ENCODE results near the gene POLR3C. TPM values are rescaled to one million over a fixed set of nuclear protein-coding genes. Genes with fewer than 3 reads are reported as not detected.

POLR3C gene
- total RNA-seq, 1 experiment from 2014 or later: 35.1 TPM

DNA sequence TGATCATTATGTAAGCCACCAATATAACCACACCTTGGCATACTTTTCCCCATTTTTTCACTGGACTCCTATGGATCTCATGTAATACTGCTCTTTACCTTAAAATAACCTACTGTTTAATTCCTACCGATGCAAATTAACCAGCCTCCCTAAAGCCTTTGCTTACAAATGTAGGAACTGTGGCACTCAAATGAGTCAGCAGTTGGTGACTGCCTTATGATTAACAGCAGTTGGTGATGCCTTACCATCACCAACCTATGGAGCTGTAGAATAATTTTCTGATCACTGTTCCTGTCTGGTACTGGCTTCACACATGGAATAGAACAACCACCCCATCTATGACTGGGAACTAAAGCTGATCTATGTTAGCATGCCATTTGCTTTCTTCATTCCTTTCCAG lies 13.7 kb downstream of the POLR3C start:
- CTCF ChIA-PET: no interaction called here
- TF ChIP-seq TCF7L2 (IDR thresholded peaks at IDR 0.05; ENCODE audit: low read depth, low read length) (no peak), POLR2AphosphoS5 (IDR thresholded peaks at IDR 0.05; ENCODE audit: low read depth, low read length) (no peak), SIN3A (IDR thresholded peaks at IDR 0.05; ENCODE audit: borderline replicate concordance, insufficient read depth, low read depth, low read length) (no peak)
- TF ChIP-seq, protein P1, sequence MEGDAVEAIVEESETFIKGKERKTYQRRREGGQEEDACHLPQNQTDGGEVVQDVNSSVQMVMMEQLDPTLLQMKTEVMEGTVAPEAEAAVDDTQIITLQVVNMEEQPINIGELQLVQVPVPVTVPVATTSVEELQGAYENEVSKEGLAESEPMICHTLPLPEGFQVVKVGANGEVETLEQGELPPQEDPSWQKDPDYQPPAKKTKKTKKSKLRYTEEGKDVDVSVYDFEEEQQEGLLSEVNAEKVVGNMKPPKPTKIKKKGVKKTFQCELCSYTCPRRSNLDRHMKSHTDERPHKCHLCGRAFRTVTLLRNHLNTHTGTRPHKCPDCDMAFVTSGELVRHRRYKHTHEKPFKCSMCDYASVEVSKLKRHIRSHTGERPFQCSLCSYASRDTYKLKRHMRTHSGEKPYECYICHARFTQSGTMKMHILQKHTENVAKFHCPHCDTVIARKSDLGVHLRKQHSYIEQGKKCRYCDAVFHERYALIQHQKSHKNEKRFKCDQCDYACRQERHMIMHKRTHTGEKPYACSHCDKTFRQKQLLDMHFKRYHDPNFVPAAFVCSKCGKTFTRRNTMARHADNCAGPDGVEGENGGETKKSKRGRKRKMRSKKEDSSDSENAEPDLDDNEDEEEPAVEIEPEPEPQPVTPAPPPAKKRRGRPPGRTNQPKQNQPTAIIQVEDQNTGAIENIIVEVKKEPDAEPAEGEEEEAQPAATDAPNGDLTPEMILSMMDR (IDR thresholded peaks at IDR 0.05): no peak
- TF ChIP-seq, protein P2, sequence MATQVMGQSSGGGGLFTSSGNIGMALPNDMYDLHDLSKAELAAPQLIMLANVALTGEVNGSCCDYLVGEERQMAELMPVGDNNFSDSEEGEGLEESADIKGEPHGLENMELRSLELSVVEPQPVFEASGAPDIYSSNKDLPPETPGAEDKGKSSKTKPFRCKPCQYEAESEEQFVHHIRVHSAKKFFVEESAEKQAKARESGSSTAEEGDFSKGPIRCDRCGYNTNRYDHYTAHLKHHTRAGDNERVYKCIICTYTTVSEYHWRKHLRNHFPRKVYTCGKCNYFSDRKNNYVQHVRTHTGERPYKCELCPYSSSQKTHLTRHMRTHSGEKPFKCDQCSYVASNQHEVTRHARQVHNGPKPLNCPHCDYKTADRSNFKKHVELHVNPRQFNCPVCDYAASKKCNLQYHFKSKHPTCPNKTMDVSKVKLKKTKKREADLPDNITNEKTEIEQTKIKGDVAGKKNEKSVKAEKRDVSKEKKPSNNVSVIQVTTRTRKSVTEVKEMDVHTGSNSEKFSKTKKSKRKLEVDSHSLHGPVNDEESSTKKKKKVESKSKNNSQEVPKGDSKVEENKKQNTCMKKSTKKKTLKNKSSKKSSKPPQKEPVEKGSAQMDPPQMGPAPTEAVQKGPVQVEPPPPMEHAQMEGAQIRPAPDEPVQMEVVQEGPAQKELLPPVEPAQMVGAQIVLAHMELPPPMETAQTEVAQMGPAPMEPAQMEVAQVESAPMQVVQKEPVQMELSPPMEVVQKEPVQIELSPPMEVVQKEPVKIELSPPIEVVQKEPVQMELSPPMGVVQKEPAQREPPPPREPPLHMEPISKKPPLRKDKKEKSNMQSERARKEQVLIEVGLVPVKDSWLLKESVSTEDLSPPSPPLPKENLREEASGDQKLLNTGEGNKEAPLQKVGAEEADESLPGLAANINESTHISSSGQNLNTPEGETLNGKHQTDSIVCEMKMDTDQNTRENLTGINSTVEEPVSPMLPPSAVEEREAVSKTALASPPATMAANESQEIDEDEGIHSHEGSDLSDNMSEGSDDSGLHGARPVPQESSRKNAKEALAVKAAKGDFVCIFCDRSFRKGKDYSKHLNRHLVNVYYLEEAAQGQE (IDR thresholded peaks at IDR 0.05; ENCODE audit: insufficient read depth in 1 of 2, low read depth in 2 of 2, low read length in 1 of 2): no peak
- H3K27ac ChIP-seq (ENCODE audit: low read length): no peak overlapping the region
- H3K4me1 ChIP-seq (ENCODE audit: control insufficient read depth, insufficient read depth, low read length): no peaks in the 10 kb centered on the region
- DNase-seq (ENCODE audit: low read depth, low spot score): no peak
- no TSS peak for BruUV-seq (replicated peaks)
- H3K27me3 ChIP-seq (ENCODE audit: control insufficient read depth, insufficient read depth, low read length): no peaks in the 10 kb centered on the region
- H3K4me3 ChIP-seq (ENCODE audit: low read depth in 2 of 2, low read length in 2 of 2): no peak overlapping the region
- POLR2A ChIA-PET: no interaction called here
- peaks cover 42% of the 10 kb centered on the region for H3K36me3 ChIP-seq (ENCODE audit: control insufficient read depth, insufficient read depth, low read length)
- no peaks in the 10 kb centered on the region for H3K9me3 ChIP-seq (ENCODE audit: control insufficient read depth, insufficient read depth, low read depth, low read length)
- intact Hi-C loops (cut with micrococcal nuclease; ENCODE audit: unreplicated experiment): no loop called here
- no peak for ATAC-seq
- in situ Hi-C loops (cut with HindIII; ENCODE audit: low pct_unique_long_range_greater_than_20kb, low sequenced_read_pairs): no loop called here

DNA sequence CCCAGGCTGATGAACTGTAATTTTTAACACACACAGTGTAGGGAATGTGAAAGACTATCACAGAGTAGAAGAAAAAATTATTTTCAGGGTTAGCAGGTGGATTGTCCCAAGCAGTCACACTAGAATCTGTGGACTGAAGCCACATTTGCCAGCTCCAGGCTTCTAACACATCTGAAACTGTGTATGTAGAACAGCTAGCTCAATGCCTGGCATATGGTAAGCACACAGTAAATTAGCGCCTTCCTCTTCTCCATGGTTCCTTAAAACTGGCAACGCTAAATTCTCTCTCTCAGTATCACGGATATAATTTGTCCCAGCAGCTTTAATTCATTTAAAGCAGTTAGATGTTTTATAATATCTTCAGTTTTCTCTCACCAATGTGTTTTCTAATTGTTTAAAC lies 19.0 kb downstream of the POLR3C start:
- Histone ChIP-seq H3K27ac (ENCODE audit: low read length) (no peak overlapping the region), H3K27me3 (ENCODE audit: control insufficient read depth, insufficient read depth, low read length) (no peaks in the 10 kb centered on the region), H3K4me3 (ENCODE audit: low read depth in 2 of 2, low read length in 2 of 2) (no peak overlapping the region), H3K9me3 (ENCODE audit: control insufficient read depth, insufficient read depth, low read depth, low read length) (no peaks in the 10 kb centered on the region), H3K36me3 (ENCODE audit: control insufficient read depth, insufficient read depth, low read length) (peaks cover 23% of the 10 kb centered on the region), H3K4me1 (ENCODE audit: control insufficient read depth, insufficient read depth, low read length) (0 out of 2 replicates have a peak, but pooled peaks cover 4% of the 10 kb centered on the region)
- in situ Hi-C loops (cut with HindIII; ENCODE audit: low pct_unique_long_range_greater_than_20kb, low sequenced_read_pairs): no loop called here
- ChIA-PET POLR2A (no interaction called here), CTCF (no interaction called here)
- TF ChIP-seq POLR2AphosphoS5 (IDR thresholded peaks at IDR 0.05; ENCODE audit: low read depth, low read length): no peak
- TF ChIP-seq, protein P1 (IDR thresholded peaks at IDR 0.05): no peak
- TF ChIP-seq, protein P2 (IDR thresholded peaks at IDR 0.05; ENCODE audit: insufficient read depth in 1 of 2, low read depth in 2 of 2, low read length in 1 of 2): no peak
- no peak for TF ChIP-seq TCF7L2 (IDR thresholded peaks at IDR 0.05; ENCODE audit: low read depth, low read length)
- no peak for TF ChIP-seq SIN3A (IDR thresholded peaks at IDR 0.05; ENCODE audit: borderline replicate concordance, insufficient read depth, low read depth, low read length)
- no peak for ATAC-seq
- DNase-seq (ENCODE audit: low read depth, low spot score): no peak
- intact Hi-C loops (cut with micrococcal nuclease; ENCODE audit: unreplicated experiment): no loop called here
- no TSS peak for BruUV-seq (replicated peaks)
